ENCODE measurements around the gene BCAN.
"Not testable (repeated sequence)": the region's sequence is repeated elsewhere in the genome, so short reads cannot be mapped to it uniquely, and the experiment has no call there.

BCAN gene, protein sequence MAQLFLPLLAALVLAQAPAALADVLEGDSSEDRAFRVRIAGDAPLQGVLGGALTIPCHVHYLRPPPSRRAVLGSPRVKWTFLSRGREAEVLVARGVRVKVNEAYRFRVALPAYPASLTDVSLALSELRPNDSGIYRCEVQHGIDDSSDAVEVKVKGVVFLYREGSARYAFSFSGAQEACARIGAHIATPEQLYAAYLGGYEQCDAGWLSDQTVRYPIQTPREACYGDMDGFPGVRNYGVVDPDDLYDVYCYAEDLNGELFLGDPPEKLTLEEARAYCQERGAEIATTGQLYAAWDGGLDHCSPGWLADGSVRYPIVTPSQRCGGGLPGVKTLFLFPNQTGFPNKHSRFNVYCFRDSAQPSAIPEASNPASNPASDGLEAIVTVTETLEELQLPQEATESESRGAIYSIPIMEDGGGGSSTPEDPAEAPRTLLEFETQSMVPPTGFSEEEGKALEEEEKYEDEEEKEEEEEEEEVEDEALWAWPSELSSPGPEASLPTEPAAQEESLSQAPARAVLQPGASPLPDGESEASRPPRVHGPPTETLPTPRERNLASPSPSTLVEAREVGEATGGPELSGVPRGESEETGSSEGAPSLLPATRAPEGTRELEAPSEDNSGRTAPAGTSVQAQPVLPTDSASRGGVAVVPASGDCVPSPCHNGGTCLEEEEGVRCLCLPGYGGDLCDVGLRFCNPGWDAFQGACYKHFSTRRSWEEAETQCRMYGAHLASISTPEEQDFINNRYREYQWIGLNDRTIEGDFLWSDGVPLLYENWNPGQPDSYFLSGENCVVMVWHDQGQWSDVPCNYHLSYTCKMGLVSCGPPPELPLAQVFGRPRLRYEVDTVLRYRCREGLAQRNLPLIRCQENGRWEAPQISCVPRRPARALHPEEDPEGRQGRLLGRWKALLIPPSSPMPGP

DNA sequence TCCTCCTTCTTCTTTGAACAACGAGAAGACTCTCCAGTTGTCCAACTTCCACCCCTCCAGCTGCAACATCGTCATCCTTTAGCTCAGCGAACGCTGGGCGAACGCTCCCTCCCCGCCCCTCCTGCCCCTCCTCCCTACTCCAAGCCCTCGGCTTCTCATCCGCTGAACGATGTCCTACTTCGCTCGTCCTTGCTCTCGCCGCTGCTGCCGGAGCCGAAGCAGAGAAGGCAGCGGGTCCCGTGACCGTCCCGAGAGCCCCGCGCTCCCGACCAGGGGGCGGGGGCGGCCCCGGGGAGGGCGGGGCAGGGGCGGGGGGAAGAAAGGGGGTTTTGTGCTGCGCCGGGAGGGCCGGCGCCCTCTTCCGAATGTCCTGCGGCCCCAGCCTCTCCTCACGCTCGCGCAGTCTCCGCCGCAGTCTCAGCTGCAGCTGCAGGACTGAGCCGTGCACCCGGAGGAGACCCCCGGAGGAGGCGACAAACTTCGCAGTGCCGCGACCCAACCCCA lies at the start of gene BCAN:
Gene BCAN, plus strand, starts transcription at position 357 of the 504 bp plus-strand sequence. CDS start 3,938 bp downstream, outside the sequence.
- DNase-seq (ENCODE audit: low spot score) = no peak

DNA sequence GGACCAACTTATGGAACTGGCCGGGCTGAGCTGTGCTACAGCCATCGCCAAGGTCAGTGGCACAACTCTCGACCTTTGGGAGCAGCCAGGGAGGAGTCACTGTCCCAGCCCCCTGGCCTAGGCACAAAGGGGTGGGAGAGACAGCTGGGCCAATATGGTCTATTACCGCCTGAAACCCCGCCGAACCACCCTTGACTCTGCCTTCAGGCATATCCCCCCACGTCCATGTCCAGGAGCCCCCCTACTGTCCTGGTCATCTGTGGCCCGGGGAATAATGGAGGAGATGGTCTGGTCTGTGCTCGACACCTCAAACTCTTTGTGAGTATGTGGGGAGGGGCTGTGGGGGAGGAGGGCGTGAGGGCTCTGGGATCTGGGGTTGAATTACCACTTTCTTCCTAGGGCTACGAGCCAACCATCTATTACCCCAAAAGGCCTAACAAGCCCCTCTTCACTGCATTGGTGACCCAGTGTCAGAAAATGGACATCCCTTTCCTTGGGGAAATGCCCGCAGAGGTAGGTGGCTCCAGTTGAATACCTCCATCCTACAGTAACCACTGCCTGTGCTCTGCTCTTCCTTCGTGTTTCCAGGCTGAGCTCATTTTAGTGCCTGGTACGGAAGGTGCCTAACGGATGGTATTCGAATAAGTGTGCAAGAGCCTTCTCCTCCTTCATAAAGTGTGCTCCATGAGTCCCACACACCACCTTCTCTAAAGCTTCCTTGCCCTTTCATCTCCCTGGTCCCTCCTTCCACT lies 49.6 kb upstream of the BCAN start:
- no peak for DNase-seq (ENCODE audit: low spot score)

DNA sequence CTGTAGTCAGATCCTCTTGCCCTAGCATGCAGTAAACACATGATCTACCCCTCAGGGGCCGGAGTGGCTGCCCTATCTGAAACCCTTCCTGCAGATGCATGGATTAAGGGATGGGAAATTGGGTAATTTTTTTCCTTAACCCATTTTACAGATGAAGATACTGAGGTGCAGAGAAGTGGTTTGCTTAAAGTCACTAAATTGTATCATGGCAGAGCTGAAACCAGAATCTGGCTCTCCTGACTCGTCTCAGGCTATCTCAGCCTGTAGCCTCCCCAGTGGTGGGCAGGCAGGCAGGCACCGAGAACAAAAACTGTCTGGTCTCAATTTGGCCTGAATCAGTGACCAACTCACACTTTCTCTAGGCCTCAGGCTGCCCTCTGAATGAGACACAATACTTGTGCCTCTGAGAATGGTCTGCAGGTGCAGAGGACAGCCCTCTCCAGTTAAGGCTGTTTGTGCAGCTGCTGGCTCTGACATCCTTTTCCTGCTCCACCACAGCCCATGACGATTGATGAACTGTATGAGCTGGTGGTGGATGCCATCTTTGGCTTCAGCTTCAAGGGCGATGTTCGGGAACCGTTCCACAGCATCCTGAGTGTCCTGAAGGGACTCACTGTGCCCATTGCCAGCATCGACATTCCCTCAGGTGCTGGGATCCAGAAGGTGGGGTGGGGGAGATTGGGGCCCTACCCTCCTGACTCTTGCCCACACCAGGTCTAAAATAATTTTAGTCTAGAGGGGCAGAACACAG lies 48.8 kb upstream of the BCAN start:
- DNase-seq (ENCODE audit: low spot score) = no peak

DNA sequence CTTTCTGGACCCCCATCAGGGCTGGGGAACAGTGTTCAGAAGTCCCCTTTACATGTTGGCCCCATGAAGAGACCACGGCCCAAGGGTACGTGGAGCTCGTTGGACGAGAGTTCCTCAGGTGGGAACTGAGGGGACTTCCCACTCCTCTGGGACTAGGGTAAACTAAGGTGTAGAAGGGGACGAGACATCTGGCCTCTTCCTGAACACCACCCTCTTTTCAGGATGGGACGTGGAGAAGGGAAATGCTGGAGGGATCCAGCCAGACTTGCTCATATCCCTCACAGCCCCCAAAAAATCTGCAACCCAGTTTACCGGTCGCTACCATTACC lies 48.3 kb upstream of the BCAN start:
- DNase-seq (ENCODE audit: low spot score) = no peak

DNA sequence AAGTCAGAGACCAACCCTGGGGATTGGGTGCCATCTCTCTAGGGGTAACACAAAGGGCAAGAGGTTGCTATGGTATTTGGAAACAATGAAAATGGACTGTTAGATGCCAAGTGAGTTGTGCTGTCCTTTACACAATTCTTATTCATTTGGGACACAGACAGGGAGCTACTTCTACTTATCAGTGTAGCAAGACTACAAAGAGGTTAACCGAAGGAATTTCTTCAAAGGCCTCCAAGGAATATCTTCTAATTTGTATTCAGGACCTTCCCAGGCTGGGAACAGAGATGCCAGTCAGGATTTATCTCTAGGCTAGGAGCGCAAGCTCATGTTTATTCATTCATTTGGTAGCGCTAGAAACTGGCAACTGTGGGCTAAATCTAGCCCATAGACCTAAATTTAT lies 47.7 kb upstream of the BCAN start:
- no peak for DNase-seq (ENCODE audit: low spot score)

DNA sequence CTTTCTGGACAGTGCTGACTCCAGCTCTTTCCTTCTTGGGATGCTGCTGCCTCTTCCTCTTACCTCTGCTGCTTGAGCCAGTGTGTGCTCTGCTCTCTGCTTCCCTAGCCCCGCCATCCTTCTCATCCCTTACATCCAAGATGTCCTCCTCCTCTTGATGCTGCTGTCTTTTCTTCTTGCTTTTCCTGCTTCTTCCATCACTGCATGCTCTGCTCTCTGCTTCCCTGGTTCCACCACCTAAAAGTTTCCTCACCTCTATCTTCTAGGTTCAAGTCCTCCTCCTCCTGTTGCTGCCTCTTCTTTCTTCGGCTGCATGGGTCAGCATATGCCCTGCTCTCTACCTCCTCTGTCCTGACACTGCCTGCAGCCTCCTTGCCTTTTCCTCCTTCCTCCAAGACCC lies 46.9 kb upstream of the BCAN start:
- DNase-seq (ENCODE audit: low spot score) = no peak

DNA sequence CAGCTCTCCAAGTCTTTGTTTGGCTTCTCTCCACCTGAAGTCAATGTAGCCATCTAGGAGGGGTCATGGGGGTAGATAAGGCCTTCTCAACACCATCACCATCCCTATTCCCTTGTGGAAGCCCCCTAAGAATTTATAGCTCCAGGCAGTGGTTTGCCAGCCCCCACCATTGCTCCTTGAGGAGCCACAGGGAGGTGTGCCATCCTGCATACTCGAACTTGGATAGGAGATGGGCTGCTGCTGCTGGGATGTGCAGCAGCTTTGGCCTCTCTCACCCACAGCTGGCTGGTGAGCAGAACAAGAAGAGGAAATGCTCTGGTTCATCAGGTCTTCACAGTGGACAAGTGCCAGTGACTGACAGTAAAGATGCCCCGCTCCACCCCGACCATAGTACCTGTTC lies 45.5 kb upstream of the BCAN start:
- no peak for DNase-seq (ENCODE audit: low spot score)

DNA sequence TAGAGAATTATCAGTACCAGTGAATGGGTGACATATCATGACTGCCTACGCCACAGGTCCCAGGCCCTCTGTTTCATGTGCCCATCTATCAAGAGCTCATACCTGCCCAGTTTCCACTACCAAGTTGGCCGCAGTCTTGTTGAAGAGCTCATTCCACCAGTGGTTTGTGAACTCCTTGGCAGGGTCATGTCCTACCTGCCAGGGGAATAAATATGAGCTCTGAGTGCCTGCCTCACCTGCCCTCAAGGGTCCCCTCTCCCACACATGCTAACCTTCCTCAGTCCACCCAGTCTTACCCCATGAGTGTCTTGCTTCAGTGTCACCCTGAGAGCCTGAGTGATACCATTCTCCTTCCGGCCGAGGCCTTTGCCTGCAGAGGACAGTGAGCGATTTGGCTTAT lies 43.8 kb upstream of the BCAN start:
- DNase-seq (ENCODE audit: low spot score) = no peak

DNA sequence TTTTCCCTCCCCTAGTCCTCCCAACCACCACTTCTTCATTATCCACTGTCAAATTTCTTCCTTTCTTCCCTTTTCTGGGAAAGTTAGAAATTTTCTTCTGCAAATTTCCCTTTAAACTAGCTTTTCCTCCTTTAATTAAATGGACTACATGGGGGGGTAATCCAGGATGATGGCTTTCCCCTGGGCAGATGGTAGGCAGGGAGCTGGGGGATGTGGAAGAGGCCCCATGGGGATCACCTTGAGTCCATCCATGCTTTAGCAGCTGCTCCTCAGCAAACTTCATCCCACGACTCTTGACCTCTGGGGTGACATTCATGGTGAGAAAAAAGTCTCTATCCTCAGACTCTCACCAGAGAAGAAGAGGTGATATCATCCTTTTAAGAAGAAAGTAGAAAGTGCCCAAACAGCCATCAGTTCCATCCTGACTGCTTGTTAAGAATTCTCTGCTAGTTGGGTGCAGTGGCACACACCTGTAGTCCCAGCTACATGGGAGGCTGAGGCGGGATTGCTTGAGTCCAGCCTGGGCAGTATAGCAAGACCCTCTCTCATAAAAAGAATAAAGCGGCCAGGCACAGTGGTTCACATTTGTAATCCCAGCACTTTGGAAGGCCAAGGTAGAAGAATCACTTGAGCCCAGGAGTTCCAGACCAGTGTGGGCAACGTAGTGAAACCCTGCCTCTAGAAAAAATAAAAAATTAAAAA lies 43.0 kb upstream of the BCAN start:
- DNase-seq (ENCODE audit: low spot score) = no peak

DNA sequence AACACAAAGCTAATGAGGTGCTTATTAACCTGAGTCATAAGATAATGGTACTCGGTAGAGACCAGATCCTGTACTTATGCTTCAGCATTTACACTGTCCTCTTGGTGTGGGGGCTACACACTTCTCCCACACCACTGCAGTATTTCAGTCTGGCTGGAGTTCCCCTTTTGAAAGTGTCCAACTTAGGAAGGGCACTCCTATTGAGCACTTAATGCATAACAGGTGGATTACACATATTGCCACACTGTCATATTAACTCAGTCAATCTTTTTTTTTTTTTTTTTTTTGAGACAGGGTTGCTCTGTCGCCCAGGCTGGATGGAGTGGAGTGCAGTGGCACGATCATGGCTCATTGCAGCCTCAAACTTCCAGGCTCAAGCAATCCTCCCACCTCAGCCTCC lies 42.1 kb upstream of the BCAN start:
- peak; percentile 58 for DNase-seq (ENCODE audit: low spot score)

DNA sequence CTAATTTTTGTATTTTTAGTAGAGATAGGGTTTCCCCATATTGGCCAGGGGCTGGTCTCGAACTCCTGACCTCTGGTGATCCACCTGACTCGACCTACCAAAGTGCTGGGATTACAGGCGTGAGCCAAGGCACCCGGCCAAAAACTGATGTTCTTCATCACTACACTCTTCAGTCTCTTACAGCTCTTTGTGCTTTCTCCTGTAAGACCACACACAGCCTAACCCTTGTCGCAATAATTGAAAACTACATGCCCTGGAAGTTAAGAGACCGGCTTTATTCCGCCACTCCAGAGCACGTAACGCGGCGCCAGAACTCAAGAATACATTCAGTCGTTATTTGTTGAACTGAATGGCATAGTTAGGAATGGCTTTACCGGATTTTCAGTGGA lies 41.2 kb upstream of the BCAN start:
- DNase-seq (ENCODE audit: low spot score) = no peak

DNA sequence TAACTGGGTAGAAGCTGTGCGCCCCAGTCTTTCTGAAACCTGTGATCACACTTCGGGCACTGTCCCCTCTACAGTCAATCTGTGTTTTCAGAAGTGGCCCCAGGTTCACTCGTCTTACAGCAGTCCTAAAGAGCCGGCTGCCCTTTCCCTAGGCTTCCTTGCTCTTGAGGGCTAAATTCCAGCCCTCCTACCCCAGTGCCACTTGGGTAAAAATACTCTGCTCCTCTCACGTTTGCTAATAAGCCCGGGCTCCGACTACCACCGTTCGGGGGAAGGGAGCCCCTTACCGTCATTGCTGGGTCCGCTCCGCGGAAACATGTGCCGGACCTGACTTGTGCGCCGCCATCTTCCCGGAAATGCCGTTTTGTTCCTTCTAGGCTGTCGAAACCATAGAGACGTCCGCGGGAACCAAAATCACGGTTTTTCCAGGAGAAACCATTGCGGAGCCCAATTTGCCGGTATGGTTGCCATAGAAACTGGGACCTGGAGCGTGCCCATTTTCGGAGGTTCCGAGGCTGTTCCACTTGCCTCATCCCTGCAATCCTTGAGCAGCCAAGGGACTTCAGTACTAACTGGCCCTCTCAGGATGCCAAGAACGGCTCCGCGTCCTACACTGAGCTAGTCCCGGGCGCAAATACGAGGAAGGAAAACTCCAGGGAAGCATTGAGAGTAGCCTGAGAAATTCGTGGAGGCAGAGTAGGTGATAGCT lies 40.6 kb upstream of the BCAN start, which contains the start of gene GPATCH4:
Gene GPATCH4, minus strand, starts transcription at position 358 of the 709 bp plus-strand sequence.
- peak; percentile 69 for DNase-seq (ENCODE audit: low spot score)

DNA sequence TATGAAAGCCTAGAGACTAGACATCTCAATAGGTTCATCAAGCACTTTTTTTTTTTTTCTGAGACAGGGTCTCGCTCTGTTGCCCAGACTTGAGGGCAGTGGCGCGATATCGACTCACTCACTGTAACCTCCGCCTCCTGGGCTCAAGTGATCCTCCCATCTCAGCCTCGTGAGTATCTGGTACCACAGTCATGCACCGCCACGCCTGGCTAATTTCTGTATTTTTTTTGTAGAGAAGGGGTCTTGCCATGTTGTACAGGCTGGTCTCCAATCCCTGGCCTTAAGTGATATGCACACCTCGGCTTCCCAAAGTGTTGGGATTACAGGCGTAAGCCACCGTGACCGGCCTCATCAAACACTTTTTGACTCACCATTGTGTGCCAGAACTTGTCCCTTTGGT lies 40.0 kb upstream of the BCAN start:
- no peak for DNase-seq (ENCODE audit: low spot score)

DNA sequence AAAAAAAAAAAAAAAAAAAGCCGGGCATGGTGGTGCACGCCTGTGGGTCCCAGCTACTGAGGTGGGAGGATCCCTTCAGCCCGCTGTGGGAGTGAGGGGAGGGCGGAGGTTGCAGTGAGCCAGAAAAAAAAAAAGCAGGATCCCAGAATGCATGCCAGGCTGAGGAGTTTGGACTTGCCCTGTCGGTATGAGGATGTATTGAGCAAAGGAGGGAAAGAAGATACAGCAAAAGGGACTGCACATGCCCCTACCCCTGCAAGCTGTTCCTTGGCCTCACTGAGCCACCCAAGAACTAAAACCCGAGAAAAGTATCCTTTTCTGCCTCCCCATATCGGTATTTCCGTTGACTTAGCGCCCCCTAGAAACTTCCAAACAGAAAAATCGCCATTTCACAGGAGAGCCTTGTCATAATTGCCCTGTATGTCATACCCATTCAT lies 39.3 kb upstream of the BCAN start:
- DNase-seq (ENCODE audit: low spot score) = peak; percentile 36

DNA sequence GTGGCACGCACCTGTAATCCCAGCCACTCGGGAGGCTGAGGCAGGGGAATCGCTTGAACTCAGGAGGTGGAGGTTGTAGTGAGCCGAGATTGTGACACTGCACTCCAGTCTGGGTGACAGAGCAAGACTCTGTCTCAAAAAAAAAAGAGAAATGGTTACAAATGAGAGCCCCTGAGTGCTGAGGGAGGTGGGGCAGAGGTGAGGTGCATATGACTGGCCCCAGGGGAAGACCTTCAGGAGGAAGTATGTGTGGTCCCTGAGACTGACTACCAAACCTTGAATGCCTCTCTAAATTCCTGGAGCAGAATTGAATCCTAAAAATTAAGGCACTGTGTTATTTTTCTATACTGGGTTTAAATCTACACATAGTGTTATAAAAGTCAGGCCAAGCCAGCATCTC lies 34.6 kb upstream of the BCAN start:
- DNase-seq (ENCODE audit: low spot score) = peak; percentile 63

DNA sequence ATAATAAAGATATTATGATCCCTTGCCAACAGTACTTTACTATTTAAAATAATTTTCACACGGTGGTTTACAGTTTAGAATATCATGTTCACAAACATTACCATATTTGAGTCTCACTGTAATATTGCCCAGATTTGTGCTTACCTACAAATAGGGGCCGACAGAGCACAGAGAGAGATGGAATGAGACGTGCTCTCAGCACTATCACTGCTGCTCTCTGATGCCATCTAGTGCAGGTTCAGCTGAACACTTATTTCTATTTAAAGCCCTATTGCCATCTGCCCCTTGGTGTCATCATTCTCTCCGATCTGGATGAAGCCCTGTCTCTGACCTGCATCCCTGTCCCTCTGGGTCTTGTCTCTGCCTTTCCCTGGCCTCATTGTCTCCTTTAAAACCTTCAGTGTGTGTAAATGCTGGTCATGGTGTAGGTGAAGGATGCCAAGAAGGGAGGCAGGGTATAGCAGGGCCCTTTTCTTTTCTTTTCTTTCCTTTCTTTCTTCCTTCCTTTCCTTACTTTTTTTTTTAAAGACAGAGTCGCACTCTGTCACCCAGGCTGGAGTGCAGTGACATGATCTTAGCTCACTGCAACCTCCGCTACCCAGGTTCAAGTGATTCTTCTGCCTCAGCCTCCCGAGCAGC lies 33.8 kb upstream of the BCAN start:
- DNase-seq (ENCODE audit: low spot score) = peak; percentile 70

DNA sequence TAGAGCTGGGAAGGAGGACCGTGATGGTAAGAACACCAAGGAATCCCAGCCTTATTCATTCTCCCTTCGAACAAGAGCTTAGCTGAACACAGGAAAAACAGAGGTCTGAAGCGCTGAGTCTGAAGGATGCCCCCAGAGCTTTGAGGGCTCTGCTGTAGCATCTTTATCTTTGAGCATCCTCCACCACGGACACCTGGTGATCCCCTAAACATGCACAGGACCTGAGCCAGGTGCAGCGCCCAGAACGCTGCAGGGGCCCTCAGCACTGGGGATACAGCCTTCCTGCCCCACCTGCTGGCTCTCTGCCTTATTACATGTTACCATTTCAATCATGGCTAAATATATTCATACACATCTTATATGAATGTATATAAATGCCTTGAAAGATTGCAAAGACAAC lies 32.9 kb upstream of the BCAN start:
- DNase-seq (ENCODE audit: low spot score) = peak; percentile 63

DNA sequence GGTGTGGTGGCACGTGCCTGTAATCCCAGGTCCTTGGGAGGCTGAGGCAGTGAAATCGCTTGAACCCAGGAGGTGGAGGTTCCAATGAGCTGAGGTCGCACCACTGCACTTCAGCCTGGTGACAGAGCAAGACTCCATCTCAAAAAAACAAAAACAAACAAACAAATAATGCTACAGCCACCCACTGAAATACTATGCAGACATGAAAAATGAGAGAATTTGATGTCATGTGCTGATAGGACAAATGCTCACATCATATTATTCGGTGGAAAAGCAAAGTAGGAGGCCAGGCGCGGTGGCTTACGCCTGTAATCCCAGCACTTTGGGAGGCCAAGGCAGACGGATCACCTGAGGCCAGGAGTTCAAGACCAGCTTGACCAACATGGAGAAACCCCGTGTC lies 31.8 kb upstream of the BCAN start:
- not testable (repeated sequence) for DNase-seq (ENCODE audit: low spot score)

DNA sequence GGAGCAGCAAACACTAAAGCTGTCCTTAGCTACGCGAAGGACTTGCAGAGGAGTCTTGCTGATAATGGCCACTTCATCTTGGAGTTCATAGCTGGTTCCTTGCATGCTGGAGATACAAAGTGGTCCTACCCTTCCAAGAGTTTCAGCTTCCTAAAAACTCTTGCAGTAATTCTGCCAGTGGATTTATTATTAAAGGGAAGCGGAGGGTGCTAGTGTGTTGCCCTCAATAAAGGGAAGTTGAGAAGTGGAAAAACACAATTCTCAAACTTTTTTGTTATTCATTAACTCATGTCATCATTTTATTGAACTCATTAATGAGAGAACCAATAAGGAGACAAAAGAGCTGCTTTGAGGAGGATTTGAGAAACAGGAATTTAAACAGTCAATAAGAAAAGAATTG lies 29.3 kb upstream of the BCAN start:
- DNase-seq (ENCODE audit: low spot score) = no peak

DNA sequence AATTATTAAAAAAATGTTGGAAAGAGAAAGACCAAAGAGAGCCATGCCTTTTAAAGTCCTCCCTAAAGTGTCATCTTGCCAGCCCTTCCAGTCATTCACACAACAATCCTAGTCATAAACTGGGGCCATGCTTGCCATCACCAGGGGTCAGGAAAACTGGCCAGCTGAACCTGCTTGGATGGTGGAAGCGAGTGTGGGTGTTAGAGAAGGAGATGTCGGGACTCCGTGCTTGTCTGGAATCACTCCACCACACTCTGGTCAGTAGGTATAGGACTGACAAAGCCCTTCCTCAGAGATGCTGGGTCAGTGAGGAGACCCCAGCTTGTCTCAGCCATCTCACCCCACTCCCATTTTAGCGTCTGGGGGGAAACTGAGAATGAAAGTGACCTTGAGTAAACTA lies 26.0 kb upstream of the BCAN start:
- DNase-seq (ENCODE audit: low spot score) = no peak
